ENCODE results near the gene PARPBP. TPM values are rescaled to one million over a fixed set of nuclear protein-coding genes. Genes with fewer than 3 reads are reported as not detected.

PARPBP gene
- total RNA-seq, 2 experiments from 2014 or later = 26.1 to 26.2 TPM

- intact Hi-C loops (cut with micrococcal nuclease) = loop anchor here (10.0 kb wide), 1 partner anchor 311 kb away; the partner anchor contains the start of gene IGF1
- Mint-ChIP-seq H3K4me1 (ENCODE audit: low read depth) (no peaks in the 10 kb centered on the region), H3K9me3 (no peaks in the 10 kb centered on the region), H3K27me3 (no peaks in the 10 kb centered on the region), H3K36me3 (ENCODE audit: low read depth) (peaks cover 5% of the 10 kb centered on the region), H3K27ac (no peak overlapping the region), H3K4me3 (no peak overlapping the region)
- CTCF ChIA-PET = no interaction called here
- DNase-seq = no peak
- no peak for ATAC-seq
- POLR2A ChIA-PET = no interaction called here
- no peak for TF ChIP-seq CTCF (IDR thresholded peaks at IDR 0.05)
Observed at GRCh38 chr12:102174117-102174516, 54.1 kb downstream of the PARPBP start.

- ChIA-PET POLR2A (no interaction called here), CTCF (interaction anchor here (0.8 kb wide), 1 partner anchor 14 kb away, joined by 3 read pairs; no protein-coding TSS in a partner anchor)
- Mint-ChIP-seq H3K4me1 (ENCODE audit: low read depth) (no peaks in the 10 kb centered on the region), H3K27ac (no peak overlapping the region), H3K9me3 (no peaks in the 10 kb centered on the region), H3K27me3 (no peaks in the 10 kb centered on the region), H3K4me3 (no peak overlapping the region), H3K36me3 (ENCODE audit: low read depth) (peaks cover 5% of the 10 kb centered on the region)
- no peak for DNase-seq
- ATAC-seq = no peak
- no peak for TF ChIP-seq CTCF (IDR thresholded peaks at IDR 0.05)
- intact Hi-C loops (cut with micrococcal nuclease) = loop anchor here (10.0 kb wide), 1 partner anchor 310 kb away; the partner anchor contains the start of gene IGF1
Observed at GRCh38 chr12:102174761-102175160, 54.8 kb downstream of the PARPBP start.

- H3K27me3 Mint-ChIP-seq = no peaks in the 10 kb centered on the region
- no peak overlapping the region for H3K4me3 Mint-ChIP-seq
- ATAC-seq (no peak), DNase-seq (no peak)
- intact Hi-C loops (cut with micrococcal nuclease) = no loop called here
- no peaks in the 10 kb centered on the region for H3K9me3 Mint-ChIP-seq
- CTCF ChIA-PET = interaction anchor here (1.2 kb wide), 1 partner anchor 13 kb away, joined by 4 read pairs; no protein-coding TSS in a partner anchor
- no peak for TF ChIP-seq CTCF (IDR thresholded peaks at IDR 0.05)
- H3K27ac Mint-ChIP-seq = no peak overlapping the region
- POLR2A ChIA-PET = no interaction called here
- H3K4me1 Mint-ChIP-seq (ENCODE audit: low read depth) = no peaks in the 10 kb centered on the region
- peaks cover 4% of the 10 kb centered on the region for H3K36me3 Mint-ChIP-seq (ENCODE audit: low read depth)
Observed at GRCh38 chr12:102182635-102183034, 62.7 kb downstream of the PARPBP start.

- Mint-ChIP-seq H3K4me3 (no peak overlapping the region), H3K9me3 (no peaks in the 10 kb centered on the region), H3K36me3 (ENCODE audit: low read depth) (peaks cover 5% of the 10 kb centered on the region), H3K27me3 (no peaks in the 10 kb centered on the region), H3K27ac (no peak overlapping the region), H3K4me1 (ENCODE audit: low read depth) (peaks cover 15% of the 10 kb centered on the region)
- intact Hi-C loops (cut with micrococcal nuclease) = no loop called here
- no peak for TF ChIP-seq CTCF (IDR thresholded peaks at IDR 0.05)
- ATAC-seq = no peak
- POLR2A ChIA-PET = no interaction called here
- CTCF ChIA-PET = no interaction called here
- no peak for DNase-seq
Observed at GRCh38 chr12:102195826-102196225, 75.8 kb downstream of the PARPBP start.

- TF ChIP-seq CTCF (IDR thresholded peaks at IDR 0.05) = no peak
- H3K27ac Mint-ChIP-seq = peak within 1 kb of the TSS; percentile 61
- DNase-seq (no peak), ATAC-seq (peak; percentile 96)
- H3K36me3 Mint-ChIP-seq (ENCODE audit: low read depth) = peaks cover 5% of the 10 kb centered on the region
- H3K9me3 Mint-ChIP-seq = no peaks in the 10 kb centered on the region
- H3K4me1 Mint-ChIP-seq (ENCODE audit: low read depth) = peaks cover 15% of the 10 kb centered on the region
- intact Hi-C loops (cut with micrococcal nuclease) = no loop called here
- POLR2A ChIA-PET = no interaction called here
- CTCF ChIA-PET = interaction anchor here (1.0 kb wide), 1 partner anchor 261 kb away, joined by 3 read pairs; no protein-coding TSS in a partner anchor
- no peaks in the 10 kb centered on the region for H3K27me3 Mint-ChIP-seq
- H3K4me3 Mint-ChIP-seq = no peak within 1 kb of the TSS
Observed at GRCh38 chr12:102197789-102198188, 77.8 kb downstream of the PARPBP start, which contains the start of gene PMCH. PMCH (minus strand) TSS chr12:102197833; CDS start chr12:102197770, 63 bp downstream.
